SKM-1 treated with dmso at 0.1 percent for 144 hours (cell line): ENCODE results near the gene FAM162B.
"Not testable (repeated sequence)": the region's sequence is repeated elsewhere in the genome, so short reads cannot be mapped to it uniquely, and the experiment has no call there.

Experiments used
- DNase-seq: peaks from one replicate; lab custom pipeline; 2025; ENCODE audit not compliant: unreplicated experiment; lab: John Stamatoyannopoulos, UW

Gene FAM162B

DNA sequence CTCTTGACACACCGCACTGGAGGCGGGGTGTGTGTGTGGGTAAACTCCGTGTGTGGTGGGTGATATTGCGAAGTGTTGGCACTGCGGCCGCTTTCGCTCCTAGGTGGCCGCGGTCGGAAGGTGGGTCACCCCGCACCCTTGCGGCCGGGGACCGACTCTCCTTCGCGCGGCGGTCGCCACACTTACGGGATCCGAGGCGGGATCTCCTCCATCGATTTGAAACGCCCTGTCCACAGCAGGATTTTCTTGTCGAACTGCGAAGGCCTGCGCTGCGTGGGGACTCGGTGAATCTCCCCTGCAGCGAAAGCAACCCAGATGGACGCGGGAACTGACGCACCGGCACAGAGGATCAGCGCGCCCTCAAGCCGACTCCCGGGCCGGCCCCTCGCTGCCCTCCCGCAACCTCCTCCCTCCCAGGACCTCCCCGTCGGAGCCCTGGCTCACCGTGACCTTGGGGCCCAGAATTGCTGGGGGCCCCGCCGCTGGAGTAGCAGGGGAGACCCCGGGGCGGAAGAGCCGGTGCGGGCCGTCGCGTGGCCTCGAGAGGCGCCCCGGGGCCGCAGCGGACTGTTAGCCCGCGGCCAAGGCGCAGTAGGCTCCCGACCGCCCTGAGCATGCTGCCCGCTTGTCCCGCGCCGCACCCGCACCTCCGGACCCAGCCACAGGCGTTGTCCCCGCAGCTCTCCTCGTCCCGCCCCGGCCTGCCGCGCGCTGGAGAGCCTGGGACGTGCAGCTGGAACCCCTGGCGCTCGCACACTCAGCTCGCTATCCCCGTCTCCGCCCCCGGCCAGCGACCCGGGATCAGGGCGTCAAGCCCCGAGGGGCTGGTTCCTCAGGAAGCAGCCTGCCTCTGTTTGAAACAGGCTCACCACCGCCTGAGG, at the start of gene FAM162B:
Gene FAM162B (minus strand): TSS at position 759 of the 881 bp plus-strand sequence. CDS start 143 bp downstream, at position 616.
- DNase-seq = peak; percentile 11

- DNase-seq = no peak
Observed at GRCh38 chr6:116812051-116812650, 46.6 kb upstream of the FAM162B start.

DNA sequence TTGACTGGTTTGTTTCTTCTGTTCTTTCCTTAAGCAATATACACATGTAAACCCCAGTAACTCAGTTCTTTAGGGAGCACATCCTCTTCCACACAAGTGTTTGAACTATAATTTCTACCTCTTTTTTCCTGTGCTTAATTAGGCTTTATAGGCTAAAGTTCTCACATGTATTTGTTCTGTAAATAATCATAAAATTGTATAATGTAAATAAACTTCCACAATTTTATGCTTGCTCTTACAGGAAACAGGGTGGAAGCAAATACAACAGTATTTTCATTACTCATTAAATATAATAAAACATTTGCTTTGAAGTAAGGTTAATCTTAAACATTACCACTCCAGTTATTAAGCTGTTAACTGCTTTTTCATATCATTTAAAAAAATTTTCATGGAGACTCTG, 36.5 kb upstream of the FAM162B start:
- no peak for DNase-seq

GRCh38 chr6:116799945-116800344, 34.4 kb upstream of the FAM162B start:
- DNase-seq = no peak

DNA sequence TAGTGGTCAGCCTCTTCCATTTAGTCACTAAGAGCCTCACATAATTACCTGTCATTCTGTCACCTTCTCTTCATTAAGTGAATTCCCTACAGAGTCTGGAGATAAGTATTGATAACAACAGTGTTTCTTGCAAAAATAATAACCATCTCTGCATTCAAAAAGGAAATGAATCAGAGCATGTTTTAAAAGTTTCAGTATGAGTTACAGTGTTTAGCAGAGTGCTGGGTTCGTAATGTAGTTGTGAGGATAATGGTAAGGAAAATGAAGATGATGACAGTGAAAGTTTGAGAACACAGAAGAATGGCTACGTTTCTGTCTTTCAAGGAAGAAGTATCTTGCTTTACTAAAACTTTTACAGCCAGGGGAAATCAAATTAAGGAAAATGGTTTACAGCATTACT, 32.1 kb upstream of the FAM162B start:
- DNase-seq = no peak

GRCh38 chr6:116793224-116793623, 27.7 kb upstream of the FAM162B start:
- DNase-seq = no peak

GRCh38 chr6:116783852-116784251, 18.3 kb upstream of the FAM162B start:
- DNase-seq = no peak

- peak; percentile 37 for DNase-seq
Observed at GRCh38 chr6:116779573-116780164, 14.2 kb upstream of the FAM162B start.

DNA sequence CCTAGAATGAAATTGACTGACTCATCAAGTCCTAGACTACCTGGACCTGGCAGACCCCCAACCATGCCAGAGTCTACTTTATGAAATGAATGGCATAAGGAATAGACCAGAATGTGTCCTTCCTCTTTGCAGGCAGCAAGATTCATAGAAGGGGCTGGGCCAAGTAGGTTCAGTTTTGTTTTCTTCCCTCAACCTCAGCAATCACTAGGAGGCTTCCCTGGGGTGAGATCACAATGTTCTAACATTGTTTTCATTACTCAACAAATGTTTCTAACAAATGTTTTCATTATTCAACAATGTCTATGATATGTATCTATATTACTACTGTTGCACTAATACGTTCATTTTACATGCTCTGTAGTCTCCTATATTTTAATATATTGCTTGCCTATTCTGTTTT, 8.4 kb upstream of the FAM162B start:
- DNase-seq = no peak

DNA sequence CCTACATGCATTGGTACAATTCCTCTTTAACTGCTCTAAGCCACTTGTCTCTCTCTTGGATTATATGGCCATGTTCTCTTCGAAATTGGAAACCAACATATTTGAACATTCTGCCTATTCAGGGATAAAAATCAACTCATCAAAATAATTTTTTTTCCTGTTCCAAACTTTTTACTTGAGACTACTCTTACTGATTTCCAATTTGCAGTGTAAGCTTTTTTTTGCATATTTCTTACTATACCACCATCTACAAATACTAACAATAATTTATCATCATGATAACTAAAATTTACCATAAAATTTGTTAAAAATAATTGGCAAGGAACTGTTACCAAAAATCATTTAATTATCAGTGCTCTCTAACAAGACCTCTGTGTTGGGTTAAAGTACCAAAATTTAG, 6.9 kb upstream of the FAM162B start:
- no peak for DNase-seq

- no peak for DNase-seq
Observed at GRCh38 chr6:116767715-116768114, 2.2 kb upstream of the FAM162B start.

GRCh38 chr6:116766506-116767176, 1.1 kb upstream of the FAM162B start:
- no peak for DNase-seq

GRCh38 chr6:116764629-116764960, 924 bp downstream of the FAM162B start:
- no peak for DNase-seq

DNA sequence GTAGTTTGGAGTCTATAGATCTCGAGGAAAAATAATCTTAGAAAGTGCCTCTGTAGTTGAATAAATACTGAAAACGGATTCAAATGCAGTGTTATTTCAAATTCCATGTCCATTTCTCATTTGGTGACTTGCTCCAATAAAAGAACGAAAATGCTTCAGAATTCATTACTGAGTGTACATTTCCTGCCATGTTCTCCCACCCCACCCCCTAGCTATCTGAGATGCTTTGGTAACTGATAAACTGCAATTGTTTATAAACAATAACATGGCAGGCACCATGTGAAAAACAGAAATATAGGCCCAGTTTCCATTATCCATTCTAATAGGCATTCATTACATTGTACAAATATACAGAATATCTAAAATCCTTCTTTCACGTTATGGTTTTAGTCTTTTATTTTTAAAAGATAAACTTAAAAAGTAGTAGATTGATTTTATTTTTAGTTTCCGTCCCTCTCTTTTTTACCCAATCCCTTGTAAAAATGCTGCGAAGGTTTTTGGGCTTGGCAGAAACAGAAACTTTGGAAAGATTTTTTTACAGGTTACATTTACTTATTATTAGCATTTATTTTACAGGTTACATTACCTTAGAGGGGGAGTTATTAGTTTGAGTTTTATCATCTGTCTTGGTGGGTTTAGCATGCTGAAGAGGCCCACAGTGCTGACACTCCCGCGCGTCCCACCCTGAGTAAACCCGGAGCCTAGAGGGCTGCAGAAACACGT, 1.5 kb downstream of the FAM162B start:
- DNase-seq = no peak

- no peak for DNase-seq
Observed at GRCh38 chr6:116763048-116763447, 2.5 kb downstream of the FAM162B start.

DNA sequence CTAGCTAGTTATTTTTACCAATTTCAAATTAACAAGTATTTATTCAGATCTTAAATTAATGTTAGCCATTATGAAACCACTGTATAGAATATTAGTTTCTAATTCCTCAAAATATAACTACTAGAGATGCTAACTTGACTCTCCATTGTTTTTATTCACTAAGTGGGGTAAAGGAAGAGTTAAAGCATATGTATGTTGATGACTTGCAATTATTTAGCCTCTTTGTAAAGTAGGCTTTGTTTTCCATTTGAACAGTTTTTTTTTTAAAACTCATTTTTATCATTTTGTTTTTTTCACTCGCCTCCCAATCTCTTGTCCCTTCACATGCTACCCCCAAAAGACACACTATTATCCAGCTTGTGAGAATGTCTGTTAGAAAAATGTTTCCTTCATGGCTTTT, 3.3 kb downstream of the FAM162B start:
- no peak for DNase-seq

DNA sequence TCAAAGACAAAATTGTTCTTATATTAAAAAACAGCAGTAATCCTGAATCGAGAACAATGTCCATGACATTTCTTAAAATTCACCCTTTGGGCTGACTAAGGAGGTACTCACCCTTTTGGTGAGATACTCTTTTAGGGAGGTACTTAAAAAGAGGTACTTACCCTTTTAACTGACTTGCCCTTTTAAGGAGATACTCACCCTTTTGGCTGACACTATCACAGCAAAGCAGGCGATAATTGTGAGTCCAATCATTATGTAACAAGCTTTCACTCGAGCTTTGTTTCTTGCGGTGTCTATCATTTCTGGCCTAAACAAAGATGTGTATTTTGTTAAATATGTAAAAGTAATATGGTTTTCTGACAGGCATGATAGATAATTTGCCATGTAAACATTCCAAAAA, 3.7 kb downstream of the FAM162B start:
- no peak for DNase-seq

DNA sequence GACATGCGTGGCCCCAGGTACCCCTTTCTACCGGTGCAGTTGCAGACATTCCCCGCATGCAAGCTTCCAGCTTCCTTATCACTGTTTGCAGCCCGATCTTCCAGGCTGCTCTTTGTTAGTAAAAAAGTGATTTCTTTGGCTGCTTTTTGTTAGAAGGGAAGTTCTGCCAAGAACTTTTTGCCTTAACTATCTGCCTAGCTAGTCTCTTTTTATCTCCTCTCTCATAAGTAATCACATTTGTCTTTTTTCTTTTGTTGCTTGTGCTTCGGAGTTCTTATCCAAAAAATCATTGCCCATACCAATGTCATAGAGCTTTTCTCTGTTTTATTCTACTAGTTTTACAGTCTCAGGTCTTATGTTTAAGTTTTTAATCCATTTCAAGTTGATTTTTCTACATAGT, 20.3 kb downstream of the FAM162B start:
- no peak for DNase-seq

GRCh38 chr6:116741571-116741970, 23.9 kb downstream of the FAM162B start:
- DNase-seq = no peak

GRCh38 chr6:116740486-116740885, 25.0 kb downstream of the FAM162B start:
- DNase-seq = not testable (repeated sequence)

DNA sequence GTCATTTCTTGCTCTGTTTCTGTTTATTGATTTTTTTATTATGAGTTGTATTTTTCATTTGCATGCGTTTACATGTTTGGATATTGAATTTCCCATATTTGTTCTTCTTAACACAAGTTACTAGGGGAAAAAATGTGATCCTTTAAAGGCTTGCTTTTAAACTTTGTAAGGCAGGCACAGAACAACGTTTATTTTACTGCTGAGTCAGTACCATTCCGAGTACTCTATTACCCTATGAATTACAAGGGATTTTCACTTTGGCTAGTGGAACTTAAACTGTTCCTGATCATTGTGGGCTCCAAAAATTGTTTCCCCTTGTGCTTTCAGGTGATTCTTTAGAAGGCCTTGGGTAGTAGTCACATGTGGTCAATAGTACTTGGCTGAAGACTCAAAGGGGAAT, 28.5 kb downstream of the FAM162B start:
- no peak for DNase-seq
